ENCODE measurements around the gene MYOZ2.

GRCh38 chr4:119087656-119088055, 48.0 kb upstream of the MYOZ2 start:
- no peak for TF ChIP-seq GATA3 (IDR thresholded peaks at IDR 0.05; ENCODE audit: low read depth, low read length)
- no peak for TF ChIP-seq GATA2 (IDR thresholded peaks at IDR 0.05; ENCODE audit: low read depth, low read length)

Measured in SH-SY5Y (cell line).